RWPE2 (cell line): ENCODE measurements around the gene CCSER1.

ENCODE experiments used
- ATAC-seq: fragments of 200-7000 bp; cut with Tn5 transposase; 3 replicates; pipeline ENCODE4 v1.9.1; 2021; ENCODE audit warnings: low read depth
- DNase-seq: peaks from one replicate; pipeline ENCODE4 v3.0.0-alpha.2; 2020; ENCODE audit warnings: low spot score
- H3K27ac ChIP-seq: fragments of 450-650 bp; 2 replicates; pipeline ENCODE4 v1.5.1; 2017; ENCODE audit warnings: mild to moderate bottlenecking; ENCODE audit not compliant: poor library complexity, severe bottlenecking
- H3K27me3 ChIP-seq: fragments of 250-450 bp; sonication (Bioruptor Pico); 2 replicates; pipeline ENCODE4 v1.5.1; 2021; ENCODE audit warnings: mild to moderate bottlenecking, moderate library complexity; ENCODE audit not compliant: insufficient read depth, poor library complexity, severe bottlenecking
- H3K36me3 ChIP-seq: fragments of 250-450 bp; sonication (Bioruptor Pico); 2 replicates; pipeline ENCODE4 v1.5.1; 2020; ENCODE audit warnings: low read depth, mild to moderate bottlenecking, moderate library complexity
- H3K4me1 ChIP-seq: fragments of 250-450 bp; sonication (Bioruptor Pico); 2 replicates; pipeline ENCODE4 v1.5.1; 2021; ENCODE audit warnings: mild to moderate bottlenecking, moderate library complexity; ENCODE audit not compliant: insufficient read depth, poor library complexity, severe bottlenecking
- H3K4me3 ChIP-seq: fragments of 250-450 bp; sonication (Bioruptor Pico); 2 replicates; pipeline ENCODE4 v1.5.1; 2021; ENCODE audit warnings: mild to moderate bottlenecking, moderate library complexity; ENCODE audit not compliant: severe bottlenecking
- H3K9me3 ChIP-seq: fragments of 250-450 bp; sonication (Bioruptor Pico); 2 replicates; pipeline ENCODE4 v1.5.1; 2021; ENCODE audit warnings: mild to moderate bottlenecking, moderate library complexity; ENCODE audit not compliant: severe bottlenecking
- CTCF ChIP-seq: fragments of 450-650 bp; IDR thresholded peaks from one replicate; pipeline ENCODE4 v1.5.1; 2017; ENCODE audit warnings: mild to moderate bottlenecking, moderate library complexity; ENCODE audit not compliant: poor library complexity, severe bottlenecking

The CCSER1 gene

GRCh38 chr4:91031761-91032160 lies 904.6 kb downstream of the CCSER1 start:
- Histone ChIP-seq H3K9me3 (no peaks in the 10 kb centered on the region), H3K36me3 (no peaks in the 10 kb centered on the region), H3K4me1 (no peaks in the 10 kb centered on the region), H3K27ac (no peak overlapping the region), H3K27me3 (no peaks in the 10 kb centered on the region), H3K4me3 (no peak overlapping the region)
- DNase-seq (no peak), ATAC-seq (no peak)
- no peak for TF ChIP-seq CTCF

GRCh38 chr4:91032725-91033445 lies 905.7 kb downstream of the CCSER1 start:
- no peak for ATAC-seq
- Histone ChIP-seq H3K4me1 (no peaks in the 10 kb centered on the region), H3K27me3 (no peaks in the 10 kb centered on the region), H3K9me3 (no peaks in the 10 kb centered on the region), H3K27ac (no peak overlapping the region), H3K4me3 (no peak overlapping the region), H3K36me3 (no peaks in the 10 kb centered on the region)
- TF ChIP-seq CTCF: no peak
- DNase-seq: no peak

GRCh38 chr4:91035276-91035675 lies 908.1 kb downstream of the CCSER1 start:
- H3K36me3 ChIP-seq: no peaks in the 10 kb centered on the region
- H3K4me1 ChIP-seq: no peaks in the 10 kb centered on the region
- H3K27me3 ChIP-seq: no peaks in the 10 kb centered on the region
- H3K9me3 ChIP-seq: no peaks in the 10 kb centered on the region
- ATAC-seq: no peak
- H3K27ac ChIP-seq: no peak overlapping the region
- no peak overlapping the region for H3K4me3 ChIP-seq
- DNase-seq: no peak
- no peak for TF ChIP-seq CTCF

GRCh38 chr4:91037951-91038350 lies 910.8 kb downstream of the CCSER1 start:
- Histone ChIP-seq H3K36me3 (no peaks in the 10 kb centered on the region), H3K27me3 (no peaks in the 10 kb centered on the region)

More at GRCh38 chr4:91037951-91038350, 910.8 kb downstream of the CCSER1 start:
- ATAC-seq: no peak
- H3K27ac ChIP-seq: no peak overlapping the region
- no peaks in the 10 kb centered on the region for H3K9me3 ChIP-seq
- TF ChIP-seq CTCF: no peak
- DNase-seq: no peak
- no peak overlapping the region for H3K4me3 ChIP-seq
- H3K4me1 ChIP-seq: no peaks in the 10 kb centered on the region
